H9 (cell line): Measurements from ENCODE around the gene SNX21. TPM values are rescaled to one million over a fixed set of nuclear protein-coding genes. Genes with fewer than 3 reads are reported as not detected.

ENCODE experiments used
- DNase-seq: peaks from one replicate; pipeline ENCODE4 v3.0.0-alpha.2; 2017
- H2AFZ ChIP-seq: one replicate; pipeline ENCODE4 v1.6.1; 2013; ENCODE audit warnings: mild to moderate bottlenecking, low read length, control low read depth, moderate library complexity
- H2AK5ac ChIP-seq: 2 replicates; pipeline ENCODE4 v1.6.1; 2013; ENCODE audit warnings: low read length, control low read depth, mixed read lengths; ENCODE audit not compliant: insufficient read length
- H2BK120ac ChIP-seq: one replicate; pipeline ENCODE4 v1.6.1; 2013; ENCODE audit warnings: low read depth, mild to moderate bottlenecking, low read length, control low read depth, inconsistent platforms; ENCODE audit not compliant: poor library complexity, severe bottlenecking
- H2BK12ac ChIP-seq: 2 replicates; pipeline ENCODE4 v1.6.1; 2013; ENCODE audit warnings: low read length, control low read depth, mixed read lengths, low read depth; ENCODE audit not compliant: insufficient read length
- H2BK15ac ChIP-seq: 2 replicates; pipeline ENCODE4 v1.6.1; 2013; ENCODE audit warnings: low read depth, low read length, control low read depth
- H2BK20ac ChIP-seq: one replicate; pipeline ENCODE4 v1.6.1; 2013; ENCODE audit warnings: low read depth, mild to moderate bottlenecking, low read length, control low read depth, inconsistent platforms; ENCODE audit not compliant: poor library complexity, severe bottlenecking
- H2BK5ac ChIP-seq: 2 replicates; pipeline ENCODE4 v1.6.1; 2013; ENCODE audit warnings: low read length, control low read depth, mixed read lengths; ENCODE audit not compliant: insufficient read length
- H3K14ac ChIP-seq: 2 replicates; pipeline ENCODE4 v1.6.1; 2013; ENCODE audit warnings: low read length, control low read depth; ENCODE audit not compliant: insufficient read depth
- H3K18ac ChIP-seq: 2 replicates; pipeline ENCODE4 v1.6.1; 2013; ENCODE audit warnings: low read depth, mild to moderate bottlenecking, mixed read lengths, low read length, control low read depth; ENCODE audit not compliant: insufficient read length
- H3K23ac ChIP-seq: 2 replicates; pipeline ENCODE4 v1.6.1; 2013; ENCODE audit warnings: low read length, control low read depth, mixed read lengths, low read depth; ENCODE audit not compliant: insufficient read length
- H3K23me2 ChIP-seq: 2 replicates; pipeline ENCODE4 v1.6.1; 2013; ENCODE audit warnings: low read depth, mild to moderate bottlenecking, mixed read lengths, low read length, control low read depth; ENCODE audit not compliant: insufficient read length, poor library complexity, severe bottlenecking
- H3K27ac ChIP-seq: 2 replicates; pipeline ENCODE4 v1.5.1; 2013; ENCODE audit warnings: low read length, control low read depth, mixed read lengths, low read depth; ENCODE audit not compliant: insufficient read length
- H3K27me3 ChIP-seq: 2 replicates; pipeline ENCODE4 v1.6.1; 2013; ENCODE audit warnings: low read length, control low read depth, inconsistent platforms; ENCODE audit not compliant: insufficient read depth
- H3K4ac ChIP-seq: 2 replicates; pipeline ENCODE4 v1.6.1; 2013; ENCODE audit warnings: low read depth, mild to moderate bottlenecking, control low read depth, inconsistent platforms, low read length, moderate library complexity
- H3K4me1 ChIP-seq: 2 replicates; pipeline ENCODE4 v1.6.1; 2013; ENCODE audit warnings: low read length, control low read depth, inconsistent platforms; ENCODE audit not compliant: insufficient read depth
- H3K4me2 ChIP-seq: 2 replicates; pipeline ENCODE4 v1.6.1; 2013; ENCODE audit warnings: low read length, control low read depth, mixed read lengths; ENCODE audit not compliant: insufficient read length, insufficient read depth
- H3K56ac ChIP-seq: 2 replicates; pipeline ENCODE4 v1.6.1; 2013; ENCODE audit warnings: low read depth, mild to moderate bottlenecking, mixed read lengths, low read length, control low read depth; ENCODE audit not compliant: insufficient read length
- H3K79me1 ChIP-seq: 2 replicates; pipeline ENCODE4 v1.6.1; 2013; ENCODE audit warnings: low read depth, mild to moderate bottlenecking, moderate library complexity, low read length, control low read depth, inconsistent platforms; ENCODE audit not compliant: insufficient read depth, poor library complexity, severe bottlenecking
- H3K79me2 ChIP-seq: 2 replicates; pipeline ENCODE4 v1.6.1; 2013; ENCODE audit warnings: low read length, control low read depth, inconsistent platforms; ENCODE audit not compliant: insufficient read depth
- H3K9ac ChIP-seq: 2 replicates; pipeline ENCODE4 v1.6.1; 2013; ENCODE audit warnings: low read length, control low read depth, mixed read lengths; ENCODE audit not compliant: insufficient read length; ENCODE audit errors: extremely low read depth
- H3K9me3 ChIP-seq: one replicate; pipeline ENCODE4 v1.6.1; 2013; ENCODE audit warnings: low read depth, low read length, inconsistent platforms; ENCODE audit not compliant: control insufficient read depth
- H3T11ph ChIP-seq: one replicate; pipeline ENCODE4 v1.6.1; 2013; ENCODE audit warnings: mild to moderate bottlenecking, low read length, control low read depth, inconsistent platforms
- H4K20me1 ChIP-seq: one replicate; pipeline ENCODE4 v1.6.1; 2013; ENCODE audit not compliant: control insufficient read depth, insufficient read length, insufficient read depth
- H4K5ac ChIP-seq: 2 replicates; pipeline ENCODE4 v1.6.1; 2013; ENCODE audit warnings: low read depth, mild to moderate bottlenecking, mixed read lengths, low read length, control low read depth; ENCODE audit not compliant: insufficient read length
- H4K8ac ChIP-seq: replicated peaks from 2 replicates; pipeline ENCODE4 v1.6.1; 2013; ENCODE audit warnings: low read length, control low read depth, mixed read lengths, low read depth; ENCODE audit not compliant: insufficient read length
- H4K91ac ChIP-seq: 2 replicates; pipeline ENCODE4 v1.6.1; 2013; ENCODE audit warnings: low read depth, mild to moderate bottlenecking, moderate library complexity, mixed read lengths, low read length, control low read depth; ENCODE audit not compliant: insufficient read length
- H3K27ac Mint-ChIP-seq, 3 experiments: 2 replicates in 2 of 3; 3 replicates in 1 of 3; pipeline ENCODE4 v1.8.0; 2020 to 2021; ENCODE audit warnings: mixed read lengths in 3 of 3, mild to moderate bottlenecking in 1 of 3, moderate library complexity in 1 of 3
- H3K27me3 Mint-ChIP-seq: 2 replicates; pipeline ENCODE4 v1.8.0; 2021; ENCODE audit warnings: low read depth, mild to moderate bottlenecking, moderate library complexity, mixed read lengths
- H3K36me3 Mint-ChIP-seq, 3 experiments: 2 replicates in 2 of 3; 3 replicates in 1 of 3; pipeline ENCODE4 v1.8.0; 2020 to 2021; ENCODE audit warnings: low read depth in 3 of 3, mixed read lengths in 3 of 3; ENCODE audit not compliant: insufficient read depth in 1 of 3
- H3K4me1 Mint-ChIP-seq, 2 experiments: 2 replicates each; pipeline ENCODE4 v1.8.0; 2020; ENCODE audit warnings: mixed read lengths in 2 of 2
- H3K4me3 Mint-ChIP-seq, 2 experiments: 2 replicates in 1 of 2; 3 replicates in 1 of 2; pipeline ENCODE4 v1.8.0; 2020 to 2021; ENCODE audit warnings: mild to moderate bottlenecking in 2 of 2, mixed read lengths in 2 of 2, moderate library complexity in 1 of 2
- H3K9me3 Mint-ChIP-seq, 2 experiments: 2 replicates in 1 of 2; 3 replicates in 1 of 2; pipeline ENCODE4 v1.8.0; 2020; ENCODE audit warnings: mild to moderate bottlenecking in 2 of 2, mixed read lengths in 2 of 2, moderate library complexity in 1 of 2
- CTCF ChIP-seq: fragments of 200-600 bp; sonication (generic); conservative IDR thresholded peaks from 3 replicates; pipeline ENCODE4 v1.8.0; 2021; ENCODE audit warnings: antibody characterized with exemption, mild to moderate bottlenecking
- WGBS: extraction: QIAGEN DNeasy Blood & Tissue Kit; methylation state at CpG from one replicate; pipeline ENCODE4 v1.1.7; 2013; ENCODE audit warnings: missing lambda C conversion rate, low lambda C conversion rate, mixed read lengths; ENCODE audit not compliant: insufficient read length; ENCODE audit errors: extremely low coverage; 5-methylcytosine and 5-hydroxymethylcytosine counted together
- total RNA-seq: library from RNA; stranded (reverse); gene quantifications from 2 replicates; pipeline ENCODE4 v1.2.1, GENCODE V29; 2021

Gene SNX21
- total RNA-seq, 1 experiment from 2014 or later: 20.5 TPM

GRCh38 chr20:45827712-45828111 lies 5.9 kb upstream of the SNX21 start:
- H3T11ph ChIP-seq: no peak overlapping the region
- no peak overlapping the region for H3K14ac ChIP-seq
- no peak overlapping the region for H3K18ac ChIP-seq
- H3K9me3 ChIP-seq: no peaks in the 10 kb centered on the region
- H2BK20ac ChIP-seq: no peak overlapping the region
- H2BK12ac ChIP-seq: no peak overlapping the region
- H4K5ac ChIP-seq: no peak overlapping the region
- no peaks in the 10 kb centered on the region for H4K20me1 ChIP-seq
- no peak overlapping the region for H3K56ac ChIP-seq
- Mint-ChIP-seq H3K4me1 (peaks cover 18 to 40% of the 10 kb centered on the region in 2 experiments), H3K27ac (no peak overlapping the region), H3K36me3 (no peaks in the 10 kb centered on the region; a peak in 1 of 7 replicates), H3K9me3 (no peaks in the 10 kb centered on the region; a peak in 1 of 5 replicates), H3K27me3 (peaks cover 23% of the 10 kb centered on the region), H3K4me3 (no peak overlapping the region)
- H2BK5ac ChIP-seq: no peak overlapping the region
- no peaks in the 10 kb centered on the region for H3K79me2 ChIP-seq
- H2AFZ ChIP-seq: no peak overlapping the region
- H3K23me2 ChIP-seq: no peaks in the 10 kb centered on the region
- no peak overlapping the region for H4K91ac ChIP-seq
- H3K4me2 ChIP-seq: no peak overlapping the region
- H2BK15ac ChIP-seq: no peak overlapping the region
- H3K23ac ChIP-seq: no peak overlapping the region
- H3K27ac ChIP-seq: no peak overlapping the region
- H2BK120ac ChIP-seq: no peak overlapping the region
- no peak overlapping the region for H4K8ac ChIP-seq
- no CpG with 5 or more reads among the region's 6 CpGs for WGBS
- TF ChIP-seq CTCF: no peak
- H2AK5ac ChIP-seq: no peak overlapping the region
- no peak for DNase-seq
- no peaks in the 10 kb centered on the region for H3K4me1 ChIP-seq
- H3K4ac ChIP-seq: no peak overlapping the region
- H3K9ac ChIP-seq: no peak overlapping the region
- H3K79me1 ChIP-seq: no peaks in the 10 kb centered on the region
- no peaks in the 10 kb centered on the region; the same call in 1 of the 2 replicates for H3K27me3 ChIP-seq
